Vagina (tissue), 2 donors: Measurements from ENCODE around the gene TAPBPL.

Experiments used
- CTCF ChIP-seq, 3 experiments: fragments of 450-650 bp in 2 of 3; fragments of 200-600 bp in 1 of 3; sonication (generic) in 1 of 3; IDR thresholded peaks; one replicate each; pipeline ENCODE4 v1.5.1; 2017 to 2019; ENCODE audit warnings: antibody characterized with exemption in 3 of 3, mild to moderate bottlenecking in 2 of 3, moderate library complexity in 2 of 3
- POLR2A ChIP-seq, 2 donors: fragments of 450-650 bp; IDR thresholded peaks; one replicate each; pipeline ENCODE4 v1.6.1; 2017; ENCODE audit warnings: antibody characterized with exemption in 2 of 2, mild to moderate bottlenecking in 2 of 2, moderate library complexity in 2 of 2
- POLR2AphosphoS5 ChIP-seq, 2 donors: sonication (generic); formaldehyde crosslinking; IDR thresholded peaks; one replicate each; pipeline ENCODE4 v1.9.0; 2017; ENCODE audit warnings: antibody characterized with exemption in 2 of 2, mild to moderate bottlenecking in 2 of 2, low read depth in 1 of 2; ENCODE audit not compliant: insufficient read depth in 1 of 2

- no peak for TF ChIP-seq POLR2A (IDR thresholded peaks at IDR 0.05)
- TF ChIP-seq CTCF (IDR thresholded peaks at IDR 0.05): no peak
- TF ChIP-seq POLR2AphosphoS5 (IDR thresholded peaks at IDR 0.05; ENCODE audit: insufficient read depth in 1 of 2, low read depth in 1 of 2): no peak
Observed at GRCh38 chr12:6404390-6404789, 47.5 kb upstream of the TAPBPL start.
